Glutamatergic neuron (in vitro differentiated cells): ENCODE measurements around the gene BCL10. TPM values are rescaled to one million over a fixed set of nuclear protein-coding genes. Genes with fewer than 3 reads are reported as not detected.

Experiments
- DNase-seq: peaks from one replicate; pipeline ENCODE4 v3.0.0; 2022
- H3K27ac Mint-ChIP-seq: one replicate; pipeline ENCODE4 v1.8.0; 2020; ENCODE audit warnings: mild to moderate bottlenecking, mixed read lengths, inconsistent platforms; ENCODE audit not compliant: unreplicated experiment
- H3K27me3 Mint-ChIP-seq: one replicate; pipeline ENCODE4 v1.8.0; 2020; ENCODE audit warnings: mild to moderate bottlenecking, moderate library complexity, mixed read lengths, inconsistent platforms; ENCODE audit not compliant: unreplicated experiment
- H3K36me3 Mint-ChIP-seq: one replicate; pipeline ENCODE4 v1.8.0; 2020; ENCODE audit warnings: mild to moderate bottlenecking, mixed read lengths, inconsistent platforms; ENCODE audit not compliant: unreplicated experiment
- H3K4me1 Mint-ChIP-seq: one replicate; pipeline ENCODE4 v1.8.0; 2020; ENCODE audit warnings: mild to moderate bottlenecking, low read depth, mixed read lengths, inconsistent platforms; ENCODE audit not compliant: unreplicated experiment
- H3K4me3 Mint-ChIP-seq: one replicate; pipeline ENCODE4 v1.8.0; 2020; ENCODE audit warnings: mild to moderate bottlenecking, mixed read lengths, inconsistent platforms; ENCODE audit not compliant: unreplicated experiment
- H3K9me3 Mint-ChIP-seq: one replicate; pipeline ENCODE4 v1.8.0; 2020; ENCODE audit warnings: mild to moderate bottlenecking, moderate library complexity, mixed read lengths, inconsistent platforms; ENCODE audit not compliant: unreplicated experiment
- total RNA-seq: library from RNA; stranded (reverse); fragmentation: NEBNext Ultra II Directional; extraction: Animal tissue kit (Norgen Biotek cat#: 25700); gene quantifications from one replicate; pipeline ENCODE4 v1.2.1, GENCODE V29; 2021; ENCODE audit not compliant: unreplicated experiment
- TF ChIP-seq, protein P1 (sequence below): fragments of 200-600 bp; sonication (generic); IDR thresholded peaks from one replicate; pipeline ENCODE4 v1.5.0; 2021; ENCODE audit not compliant: partially characterized antibody, unreplicated experiment

The BCL10 gene
- total RNA-seq, 1 donor from 2014 or later = 21.9 TPM

DNA sequence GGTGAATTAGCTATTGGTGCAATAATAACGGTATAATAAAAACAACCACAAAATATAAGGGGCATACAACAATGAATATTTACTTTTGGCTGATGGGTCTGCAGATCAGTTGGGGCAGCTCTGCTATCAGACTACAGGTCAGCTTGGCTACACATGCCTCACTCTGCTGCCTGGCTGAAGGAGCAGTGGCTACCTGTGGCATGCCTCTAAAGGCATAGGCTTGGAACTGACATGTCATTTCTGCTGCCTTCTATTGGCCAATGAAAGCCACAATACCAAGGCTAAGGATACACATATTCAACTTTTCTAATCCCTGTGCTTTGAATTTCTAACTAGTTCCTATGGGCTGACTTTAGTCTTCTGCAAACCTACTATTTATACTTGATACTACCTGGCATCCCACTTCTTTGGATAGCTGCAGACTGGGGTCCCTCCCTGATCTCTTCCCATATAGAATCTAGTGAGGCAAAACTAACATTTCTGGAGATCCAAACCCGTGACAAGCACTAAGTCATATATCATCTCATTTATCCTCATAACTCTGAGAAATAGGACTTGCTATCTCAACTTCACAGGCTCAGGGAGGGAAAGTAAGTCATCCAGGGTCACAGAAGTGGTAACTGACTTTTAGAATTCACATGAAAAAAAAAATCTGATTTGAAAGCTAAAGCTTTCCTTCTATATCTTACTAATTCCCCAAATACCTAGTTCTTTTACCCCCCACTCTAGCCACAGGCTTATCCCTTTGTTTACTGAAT lies 56.4 kb downstream of the BCL10 start:
- H3K9me3 Mint-ChIP-seq = no peaks in the 10 kb centered on the region
- no peak overlapping the region for H3K27ac Mint-ChIP-seq
- no peak overlapping the region for H3K4me3 Mint-ChIP-seq

DNA sequence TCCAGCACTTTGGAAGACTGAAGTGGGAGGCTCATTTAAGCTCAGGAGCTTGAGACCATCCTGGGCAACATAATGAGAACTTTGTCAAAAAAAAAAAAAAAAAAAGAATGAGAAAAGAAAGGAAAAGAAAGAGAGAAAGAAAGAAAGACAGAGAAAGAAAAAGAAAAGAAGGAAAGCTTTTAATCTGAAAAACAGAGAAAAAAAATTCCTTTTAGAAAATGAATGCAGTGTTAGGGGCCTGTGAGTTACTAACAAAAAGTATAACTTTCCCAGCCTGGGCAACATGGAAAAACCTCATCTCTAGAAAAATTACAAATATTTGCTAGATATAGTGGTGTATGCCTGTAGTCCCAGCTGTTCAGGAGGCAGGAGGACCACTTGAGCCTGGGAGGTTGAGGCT lies 59.7 kb downstream of the BCL10 start:
- peaks cover 5% of the 10 kb centered on the region for H3K27me3 Mint-ChIP-seq
- H3K36me3 Mint-ChIP-seq = no peaks in the 10 kb centered on the region
- no peak overlapping the region for H3K4me3 Mint-ChIP-seq
- no peaks in the 10 kb centered on the region for H3K9me3 Mint-ChIP-seq
- no peaks in the 10 kb centered on the region for H3K4me1 Mint-ChIP-seq
- no peak overlapping the region for H3K27ac Mint-ChIP-seq
- no peak for DNase-seq
- TF ChIP-seq, protein P1, sequence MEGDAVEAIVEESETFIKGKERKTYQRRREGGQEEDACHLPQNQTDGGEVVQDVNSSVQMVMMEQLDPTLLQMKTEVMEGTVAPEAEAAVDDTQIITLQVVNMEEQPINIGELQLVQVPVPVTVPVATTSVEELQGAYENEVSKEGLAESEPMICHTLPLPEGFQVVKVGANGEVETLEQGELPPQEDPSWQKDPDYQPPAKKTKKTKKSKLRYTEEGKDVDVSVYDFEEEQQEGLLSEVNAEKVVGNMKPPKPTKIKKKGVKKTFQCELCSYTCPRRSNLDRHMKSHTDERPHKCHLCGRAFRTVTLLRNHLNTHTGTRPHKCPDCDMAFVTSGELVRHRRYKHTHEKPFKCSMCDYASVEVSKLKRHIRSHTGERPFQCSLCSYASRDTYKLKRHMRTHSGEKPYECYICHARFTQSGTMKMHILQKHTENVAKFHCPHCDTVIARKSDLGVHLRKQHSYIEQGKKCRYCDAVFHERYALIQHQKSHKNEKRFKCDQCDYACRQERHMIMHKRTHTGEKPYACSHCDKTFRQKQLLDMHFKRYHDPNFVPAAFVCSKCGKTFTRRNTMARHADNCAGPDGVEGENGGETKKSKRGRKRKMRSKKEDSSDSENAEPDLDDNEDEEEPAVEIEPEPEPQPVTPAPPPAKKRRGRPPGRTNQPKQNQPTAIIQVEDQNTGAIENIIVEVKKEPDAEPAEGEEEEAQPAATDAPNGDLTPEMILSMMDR = no peak

More for the DNA sequence above, 56.4 kb downstream of the BCL10 start:
- Mint-ChIP-seq H3K27me3 (peaks cover 8% of the 10 kb centered on the region), H3K36me3 (no peaks in the 10 kb centered on the region), H3K4me1 (no peaks in the 10 kb centered on the region)
- no peak for DNase-seq
- TF ChIP-seq, protein P1 = no peak

Other genes starting within 250 kb of the BCL10 start
- not detected for gene MCOLN3, start 228.1 kb downstream of the BCL10 start, total RNA-seq
- 1.5 TPM for gene SYDE2, start 75.6 kb downstream of the BCL10 start, total RNA-seq
- 53.7 TPM for gene C1orf52, start 17.0 kb downstream of the BCL10 start, total RNA-seq
- 5.4 TPM for gene DDAH1, start 188.5 kb upstream of the BCL10 start, total RNA-seq